KBM-7 (cell line): ENCODE data around the gene CLPTM1L.
"Not testable (repeated sequence)": the region's sequence is repeated elsewhere in the genome, so short reads cannot be mapped to it uniquely, and the experiment has no call there.

Source experiments
- DNase-seq: peaks from one replicate; pipeline ENCODE4 v3.0.0-alpha.2; 2015
- in situ Hi-C: fragments of 300-500 bp; cut with MboI; formaldehyde crosslinking; loops from 2 replicates; pipeline ENCODE4 v1.14.3; 2020; ENCODE audit warnings: low sequenced_read_pairs, low pct_unique_long_range_greater_than_20kb, mixed read lengths

Gene CLPTM1L

GRCh38 chr5:1345876-1346626 lies 1.2 kb upstream of the CLPTM1L start:
- in situ Hi-C loops, result no loop called here

GRCh38 chr5:1343931-1344901 lies 683 bp downstream of the CLPTM1L start:
- in situ Hi-C loops, result no loop called here
- no peak for DNase-seq

More at GRCh38 chr5:1345876-1346626, 1.2 kb upstream of the CLPTM1L start:
- DNase-seq, result no peak

- in situ Hi-C loops, result no loop called here
Measured at GRCh38 chr5:1343315-1343751, 1.6 kb downstream of the CLPTM1L start.

GRCh38 chr5:1342711-1343110 lies 2.2 kb downstream of the CLPTM1L start:
- in situ Hi-C loops, DNase-seq: not testable (repeated sequence)

More at GRCh38 chr5:1343315-1343751, 1.6 kb downstream of the CLPTM1L start:
- no peak for DNase-seq

- DNase-seq, result no peak
- in situ Hi-C loops, result no loop called here
Measured at GRCh38 chr5:1342268-1342667, 2.6 kb downstream of the CLPTM1L start.

GRCh38 chr5:1341863-1342262 lies 3.0 kb downstream of the CLPTM1L start:
- in situ Hi-C loops, result no loop called here
- no peak for DNase-seq

- in situ Hi-C loops, DNase-seq: not testable (repeated sequence)
Measured at GRCh38 chr5:1339818-1340210, 5.1 kb downstream of the CLPTM1L start.

GRCh38 chr5:1339139-1339817 lies 5.6 kb downstream of the CLPTM1L start:
- DNase-seq, in situ Hi-C loops: not testable (repeated sequence)

- DNase-seq, result no peak
- in situ Hi-C loops, result no loop called here
Measured at GRCh38 chr5:1338506-1339070, 6.3 kb downstream of the CLPTM1L start.

- no peak for DNase-seq
- in situ Hi-C loops, result no loop called here
Measured at GRCh38 chr5:1338196-1338490, 6.8 kb downstream of the CLPTM1L start.

- DNase-seq, result no peak
- in situ Hi-C loops, result no loop called here
Measured at GRCh38 chr5:1337489-1338195, 7.3 kb downstream of the CLPTM1L start.

GRCh38 chr5:1336749-1337488 lies 8.0 kb downstream of the CLPTM1L start:
- DNase-seq, result no peak
- in situ Hi-C loops, result no loop called here

GRCh38 chr5:1336106-1336561 lies 8.8 kb downstream of the CLPTM1L start:
- no peak for DNase-seq
- in situ Hi-C loops, result no loop called here

GRCh38 chr5:1335540-1336095 lies 9.3 kb downstream of the CLPTM1L start:
- in situ Hi-C loops, result no loop called here
- no peak for DNase-seq

- in situ Hi-C loops, result no loop called here
Measured at GRCh38 chr5:1334831-1335539, 9.9 kb downstream of the CLPTM1L start.

GRCh38 chr5:1333986-1334385 lies 10.9 kb downstream of the CLPTM1L start:
- DNase-seq, result no peak
- in situ Hi-C loops, result no loop called here

More at GRCh38 chr5:1334831-1335539, 9.9 kb downstream of the CLPTM1L start:
- DNase-seq, result no peak

- DNase-seq, in situ Hi-C loops: not testable (repeated sequence)
Measured at GRCh38 chr5:1333286-1333685, 11.6 kb downstream of the CLPTM1L start.
